Stimulated activated naive B cell treated with anti-CD40 and anti-IgM and Interleukin-4, amounts not matched to agents 10 μg/mL and 1 μg/mL and 100 μg/mL, for 72 hours (primary cell): ENCODE results near the gene ELFN1.

Source experiments
- ATAC-seq, 2 donors: fragments of 150-1000 bp; cut with Tn5 transposase; replicated peaks; 2 replicates each; pipeline ENCODE4 v1.10.0; 2021; ENCODE audit warnings: moderate library complexity in 1 of 2
- DNase-seq: peaks from one replicate; pipeline ENCODE4 v3.0.0; 2021
- H3K27ac Mint-ChIP-seq: one replicate; pipeline ENCODE4 v1.8.0; 2022; ENCODE audit warnings: mild to moderate bottlenecking, mixed read lengths
- H3K27me3 Mint-ChIP-seq, 2 donors: one replicate each; pipeline ENCODE4 v1.8.0; 2022; ENCODE audit warnings: mixed read lengths in 2 of 2
- H3K36me3 Mint-ChIP-seq, 2 donors: one replicate each; pipeline ENCODE4 v1.8.0; 2022; ENCODE audit warnings: mixed read lengths in 2 of 2, mild to moderate bottlenecking in 1 of 2
- H3K4me1 Mint-ChIP-seq, 2 donors: one replicate each; pipeline ENCODE4 v1.8.0; 2022; ENCODE audit warnings: mixed read lengths in 2 of 2, mild to moderate bottlenecking in 1 of 2
- H3K4me3 Mint-ChIP-seq, 2 donors: one replicate each; pipeline ENCODE4 v1.8.0; 2022; ENCODE audit warnings: mild to moderate bottlenecking in 2 of 2, mixed read lengths in 2 of 2, moderate library complexity in 1 of 2
- H3K9me3 Mint-ChIP-seq, 2 donors: one replicate each; pipeline ENCODE4 v1.8.0; 2022; ENCODE audit warnings: mixed read lengths in 2 of 2, mild to moderate bottlenecking in 1 of 2

The ELFN1 gene

GRCh38 chr7:1669954-1670893, at the start of gene ELFN1:
Gene ELFN1 (plus strand): TSS chr7:1670277. CDS start chr7:1744597, 74,320 bp downstream.
- H3K27me3 Mint-ChIP-seq = peaks cover 52 to 67% of the 10 kb centered on the region in 2 donors
- H3K27ac Mint-ChIP-seq = no peak within 1 kb of the TSS
- DNase-seq = no peak

GRCh38 chr7:1620835-1621234, 49.2 kb upstream of the ELFN1 start:
- no peak overlapping the region for H3K4me3 Mint-ChIP-seq
- no peaks in the 10 kb centered on the region for H3K4me1 Mint-ChIP-seq
- ATAC-seq = no peak
- H3K9me3 Mint-ChIP-seq = no peaks in the 10 kb centered on the region
- H3K27me3 Mint-ChIP-seq = peaks cover 8 to 22% of the 10 kb centered on the region in 2 donors
- DNase-seq = no peak
- no peak overlapping the region for H3K27ac Mint-ChIP-seq
- no peaks in the 10 kb centered on the region for H3K36me3 Mint-ChIP-seq

More at GRCh38 chr7:1669954-1670893, at the start of gene ELFN1:
- ATAC-seq = no peak
- Mint-ChIP-seq H3K36me3 (no peaks in the 10 kb centered on the region), H3K4me1 (peaks cover 6 to 24% of the 10 kb centered on the region in 2 donors), H3K9me3 (no peaks in the 10 kb centered on the region), H3K4me3 (peak within 1 kb of the TSS; percentile 48 to 59)

GRCh38 chr7:1621718-1622117, 48.4 kb upstream of the ELFN1 start:
- Mint-ChIP-seq H3K27me3 (peaks cover 8 to 22% of the 10 kb centered on the region in 2 donors), H3K36me3 (no peaks in the 10 kb centered on the region), H3K27ac (no peak overlapping the region), H3K4me1 (no peaks in the 10 kb centered on the region), H3K4me3 (no peak overlapping the region), H3K9me3 (peaks cover 2 to 3% of the 10 kb centered on the region in 2 donors)
- DNase-seq (no peak), ATAC-seq (no peak)

GRCh38 chr7:1622441-1622840, 47.6 kb upstream of the ELFN1 start:
- no peak overlapping the region for H3K4me3 Mint-ChIP-seq
- peaks cover 8 to 22% of the 10 kb centered on the region in 2 donors for H3K27me3 Mint-ChIP-seq
- H3K27ac Mint-ChIP-seq = no peak overlapping the region
- ATAC-seq = no peak
- peaks cover 4 to 6% of the 10 kb centered on the region in 2 donors for H3K9me3 Mint-ChIP-seq
- no peak for DNase-seq
- H3K4me1 Mint-ChIP-seq = no peaks in the 10 kb centered on the region
- no peaks in the 10 kb centered on the region for H3K36me3 Mint-ChIP-seq

GRCh38 chr7:1623810-1624209, 46.3 kb upstream of the ELFN1 start:
- H3K27ac Mint-ChIP-seq = no peak overlapping the region
- H3K4me3 Mint-ChIP-seq = no peak overlapping the region
- H3K27me3 Mint-ChIP-seq = peaks cover 8 to 10% of the 10 kb centered on the region in 2 donors
- H3K4me1 Mint-ChIP-seq = no peaks in the 10 kb centered on the region
- ATAC-seq (no peak), DNase-seq (no peak)
- H3K36me3 Mint-ChIP-seq = no peaks in the 10 kb centered on the region
- H3K9me3 Mint-ChIP-seq = peaks cover 5 to 6% of the 10 kb centered on the region in 2 donors

- peaks cover 5 to 8% of the 10 kb centered on the region in 2 donors for H3K27me3 Mint-ChIP-seq
- H3K36me3 Mint-ChIP-seq = no peaks in the 10 kb centered on the region
- H3K27ac Mint-ChIP-seq = no peak overlapping the region
- H3K9me3 Mint-ChIP-seq = peaks cover 6 to 9% of the 10 kb centered on the region in 2 donors
- no peaks in the 10 kb centered on the region for H3K4me1 Mint-ChIP-seq
- DNase-seq = no peak
- no peak overlapping the region for H3K4me3 Mint-ChIP-seq
- ATAC-seq = no peak
Measured at GRCh38 chr7:1624999-1625927, 44.8 kb upstream of the ELFN1 start.

- ATAC-seq = no peak
- peaks cover 6 to 9% of the 10 kb centered on the region in 2 donors for H3K36me3 Mint-ChIP-seq
- H3K4me1 Mint-ChIP-seq = no peaks in the 10 kb centered on the region
- DNase-seq = no peak
- H3K27ac Mint-ChIP-seq = no peak overlapping the region
- peaks cover 12 to 14% of the 10 kb centered on the region in 2 donors for H3K9me3 Mint-ChIP-seq
- H3K4me3 Mint-ChIP-seq = no peak overlapping the region
- peaks cover 15 to 16% of the 10 kb centered on the region in 2 donors for H3K27me3 Mint-ChIP-seq
Measured at GRCh38 chr7:1626769-1627168, 43.3 kb upstream of the ELFN1 start.

- H3K27me3 Mint-ChIP-seq = peaks cover 23 to 40% of the 10 kb centered on the region in 2 donors
- no peak overlapping the region for H3K4me3 Mint-ChIP-seq
- ATAC-seq (no peak), DNase-seq (no peak)
- H3K4me1 Mint-ChIP-seq = no peaks in the 10 kb centered on the region
- peaks cover 17 to 19% of the 10 kb centered on the region in 2 donors for H3K9me3 Mint-ChIP-seq
- peaks cover 6 to 9% of the 10 kb centered on the region in 2 donors for H3K36me3 Mint-ChIP-seq
- H3K27ac Mint-ChIP-seq = no peak overlapping the region
Measured at GRCh38 chr7:1630700-1631336, 39.3 kb upstream of the ELFN1 start.

- no peaks in the 10 kb centered on the region for H3K4me1 Mint-ChIP-seq
- DNase-seq (no peak), ATAC-seq (no peak)
- peaks cover 15 to 16% of the 10 kb centered on the region in 2 donors for H3K9me3 Mint-ChIP-seq
- H3K4me3 Mint-ChIP-seq = no peak overlapping the region
- H3K27me3 Mint-ChIP-seq = peaks cover 23 to 40% of the 10 kb centered on the region in 2 donors
- peaks cover 9% of the 10 kb centered on the region in 2 donors for H3K36me3 Mint-ChIP-seq
- H3K27ac Mint-ChIP-seq = no peak overlapping the region
Measured at GRCh38 chr7:1631678-1632077, 38.4 kb upstream of the ELFN1 start.

GRCh38 chr7:1632506-1632905, 37.6 kb upstream of the ELFN1 start:
- no peak for ATAC-seq
- H3K27me3 Mint-ChIP-seq = peaks cover 23 to 40% of the 10 kb centered on the region in 2 donors
- H3K4me3 Mint-ChIP-seq = no peak overlapping the region
- H3K27ac Mint-ChIP-seq = no peak overlapping the region
- H3K36me3 Mint-ChIP-seq = peaks cover 9 to 13% of the 10 kb centered on the region in 2 donors
- DNase-seq = no peak
- H3K4me1 Mint-ChIP-seq = no peaks in the 10 kb centered on the region
- peaks cover 16 to 18% of the 10 kb centered on the region in 2 donors for H3K9me3 Mint-ChIP-seq

- ATAC-seq (no peak), DNase-seq (no peak)
- H3K27ac Mint-ChIP-seq = no peak overlapping the region
- peaks cover 18 to 20% of the 10 kb centered on the region in 2 donors for H3K9me3 Mint-ChIP-seq
- peaks cover 9 to 13% of the 10 kb centered on the region in 2 donors for H3K36me3 Mint-ChIP-seq
- H3K4me1 Mint-ChIP-seq = no peaks in the 10 kb centered on the region
- no peak overlapping the region for H3K4me3 Mint-ChIP-seq
- H3K27me3 Mint-ChIP-seq = peaks cover 23 to 40% of the 10 kb centered on the region in 2 donors
Measured at GRCh38 chr7:1632916-1633785, 36.9 kb upstream of the ELFN1 start.

GRCh38 chr7:1635401-1635800, 34.7 kb upstream of the ELFN1 start:
- Mint-ChIP-seq H3K9me3 (peaks cover 16 to 18% of the 10 kb centered on the region in 2 donors), H3K27me3 (peaks cover 23 to 39% of the 10 kb centered on the region in 2 donors), H3K36me3 (peaks cover 9 to 13% of the 10 kb centered on the region in 2 donors), H3K27ac (no peak overlapping the region), H3K4me3 (no peak overlapping the region), H3K4me1 (no peaks in the 10 kb centered on the region)
- ATAC-seq (no peak), DNase-seq (no peak)

GRCh38 chr7:1637155-1637554, 32.9 kb upstream of the ELFN1 start:
- no peaks in the 10 kb centered on the region for H3K4me1 Mint-ChIP-seq
- H3K9me3 Mint-ChIP-seq = peaks cover 9 to 13% of the 10 kb centered on the region in 2 donors
- ATAC-seq (no peak), DNase-seq (no peak)
- H3K27ac Mint-ChIP-seq = no peak overlapping the region
- H3K36me3 Mint-ChIP-seq = peaks cover 3 to 4% of the 10 kb centered on the region in 2 donors
- peaks cover 19 to 26% of the 10 kb centered on the region in 2 donors for H3K27me3 Mint-ChIP-seq
- H3K4me3 Mint-ChIP-seq = no peak overlapping the region
